ENCODE data around the gene KLHL12. TPM values are rescaled to one million over a fixed set of nuclear protein-coding genes. Genes with fewer than 3 reads are reported as not detected.

Gene KLHL12
- total and polyA plus RNA-seq, 2 of the 8 experiments (the other 6 are each of a cell fraction or from before 2014, with no cell fraction given), result 27.2 to 33.3 TPM

DNA sequence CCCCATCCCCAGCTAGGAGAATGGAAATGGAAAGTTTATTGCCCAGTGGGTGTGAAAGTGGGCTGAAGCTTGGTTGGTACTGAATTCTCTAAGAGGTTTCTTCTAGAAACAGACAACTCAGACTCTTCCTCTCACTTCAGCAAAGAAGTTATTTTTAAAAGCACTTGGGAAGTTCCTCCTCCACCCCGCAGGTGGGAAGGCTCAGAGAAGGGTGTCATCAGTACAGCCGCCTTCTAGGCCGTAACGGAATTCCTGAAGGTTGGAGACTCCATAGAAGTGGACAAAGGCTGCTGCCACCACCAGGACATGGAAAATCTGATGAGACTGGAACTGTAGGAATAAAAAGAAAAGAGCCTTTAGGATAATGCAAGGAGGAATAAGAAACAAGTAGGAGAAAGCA lies 14.3 kb upstream of the KLHL12 start:
- Histone ChIP-seq H2BK15ac (ENCODE audit: low read length) (no peak overlapping the region), H3K9me3 (ENCODE audit: insufficient read depth in 2 of 2, low read depth in 1 of 2, low read length in 1 of 2) (no peaks in the 10 kb centered on the region), H3K18ac (ENCODE audit: extremely low read depth, low read length) (no peak overlapping the region), H3K79me2 (ENCODE audit: control insufficient read depth in 1 of 2, insufficient read depth in 2 of 2, low read length in 2 of 2) (no peaks in the 10 kb centered on the region; a peak in 1 of 4 replicates), H3K4me3 (ENCODE audit: extremely low read depth in 1 of 4, insufficient read depth in 2 of 4, low read depth in 3 of 4, low read length in 4 of 4) (no peak overlapping the region), H3K23me2 (ENCODE audit: low read depth, low read length) (no peaks in the 10 kb centered on the region), H4K20me1 (replicated peaks in 1 of 2; ENCODE audit: control insufficient read depth in 1 of 2, insufficient read depth in 2 of 2, low read length in 2 of 2) (peaks cover 2 to 4% of the 10 kb centered on the region in 2 experiments), H3K4me1 (replicated peaks in 1 of 4; ENCODE audit: control insufficient read depth in 3 of 4, insufficient read depth in 4 of 4, low read length in 3 of 4) (no peaks in the 10 kb centered on the region), H4K8ac (ENCODE audit: extremely low read depth, insufficient read depth, low read length) (no peak overlapping the region), H2BK12ac (ENCODE audit: low read depth, low read length) (no peak overlapping the region), H3K56ac (replicated peaks; ENCODE audit: insufficient read length, low read depth, low read length) (no peak overlapping the region), H3K9ac (replicated peaks in 1 of 4; ENCODE audit: extremely low read depth in 1 of 4, low read depth in 3 of 4, low read length in 3 of 4) (no peak overlapping the region), H2BK20ac (ENCODE audit: low read length) (no peak overlapping the region), H2BK5ac (ENCODE audit: low read depth, low read length) (no peak overlapping the region), H3K4ac (replicated peaks; ENCODE audit: insufficient read length, low read depth, low read length) (no peak overlapping the region), H4K5ac (ENCODE audit: insufficient read length, low read depth, low read length) (no peak overlapping the region), H3K4me2 (ENCODE audit: insufficient read depth in 1 of 2, low read depth in 2 of 2, low read length in 2 of 2) (no peak overlapping the region), H3K27me3 (replicated peaks in 1 of 4; ENCODE audit: control insufficient read depth in 3 of 4, extremely low read depth in 1 of 4, insufficient read depth in 3 of 4, low read length in 3 of 4) (no peaks in the 10 kb centered on the region), H3K23ac (ENCODE audit: insufficient read length) (no peak overlapping the region), H2AK5ac (ENCODE audit: low read depth, low read length) (no peak overlapping the region), H3K36me3 (ENCODE audit: control insufficient read depth in 2 of 4, insufficient read depth in 4 of 4, low read length in 3 of 4) (peaks cover 18 to 58% (median 44%) of the 10 kb centered on the region in 4 experiments), H2BK120ac (replicated peaks; ENCODE audit: low read depth, low read length) (no peak overlapping the region), H4K91ac (replicated peaks; ENCODE audit: insufficient read length, low read length) (no peak overlapping the region), H2AFZ (ENCODE audit: low read length) (no peak overlapping the region), H3K14ac (ENCODE audit: insufficient read length) (no peak overlapping the region), H3K27ac (ENCODE audit: low read depth, low read length) (no peak overlapping the region), H3K79me1 (ENCODE audit: low read depth, low read length) (no peaks in the 10 kb centered on the region)
- DNase-seq (ENCODE audit: low read depth in 1 of 2, low spot score in 2 of 2), result no peak
- 93% methylated on average over 4 of the region's 4 CpGs; no CpG with 5 or more reads in 1 of the 2 experiments for WGBS, 2 experiments (ENCODE audit: extremely low coverage in 1 of 2, insufficient coverage in 1 of 2, insufficient read length in 1 of 2, insufficient replicate concordance in 2 of 2, low coverage in 1 of 2, low lambda C conversion rate in 2 of 2, missing lambda C conversion rate in 1 of 2)
- POLR2A ChIA-PET (ENCODE audit: partially characterized antibody), result no interaction called here
- CTCF ChIA-PET (ENCODE audit: partially characterized antibody), result no interaction called here
- no peak for FAIRE-seq
- TF ChIP-seq RFX5 (IDR thresholded peaks at IDR 0.05; ENCODE audit: borderline replicate concordance, low read depth, low read length), result no peak
- no peak for TF ChIP-seq YY1 (IDR thresholded peaks at IDR 0.05; ENCODE audit: low read depth, low read length)
- TF ChIP-seq, protein P1, sequence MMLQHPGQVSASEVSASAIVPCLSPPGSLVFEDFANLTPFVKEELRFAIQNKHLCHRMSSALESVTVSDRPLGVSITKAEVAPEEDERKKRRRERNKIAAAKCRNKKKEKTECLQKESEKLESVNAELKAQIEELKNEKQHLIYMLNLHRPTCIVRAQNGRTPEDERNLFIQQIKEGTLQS (IDR thresholded peaks at IDR 0.05; ENCODE audit: insufficient read depth, low read depth, low read length), result no peak
- no peak for TF ChIP-seq JUN (IDR thresholded peaks at IDR 0.05; ENCODE audit: low read depth, low read length)
- TF ChIP-seq RXRA (IDR thresholded peaks at IDR 0.05; ENCODE audit: insufficient read depth, low read depth, low read length), result no peak
- TF ChIP-seq SIN3A (conservative IDR thresholded peaks at IDR 0.05 in 1 of 2, IDR thresholded peaks at IDR 0.05 in 1 of 2; ENCODE audit: low read depth in 1 of 2, low read length in 2 of 2), result no peak
